Endothelial cell of umbilical vein (primary cell): ENCODE results near the gene PLD1. TPM values are rescaled to one million over a fixed set of nuclear protein-coding genes. Genes with fewer than 3 reads are reported as not detected.

Experiments
- BruUV-seq: library from RNA; stranded (reverse); fragments of 400-500 nt; replicated peaks from 2 replicates; lab custom pipeline; 2021; lab: Mats Ljungman, UMichigan
- CTCF ChIA-PET: fragments of 300-600, 350-600 bp; sonication (Branson Sonifier 250); formaldehyde crosslinking; loops from one replicate; lab custom pipeline; 2021; ENCODE audit warnings: antibody characterized with exemption, inconsistent platforms; lab: Charles Lee
- POLR2A ChIA-PET: fragments of 300-600, 350-600 bp; sonication (Branson Sonifier 250); formaldehyde crosslinking; loops from one replicate; lab custom pipeline; 2021; ENCODE audit warnings: antibody characterized with exemption, inconsistent platforms; lab: Charles Lee
- DNase-seq: peaks from one replicate; pipeline ENCODE4 v3.0.0-alpha.2; 2011; ENCODE audit warnings: low read depth, low spot score
- FAIRE-seq: peaks from 2 replicates; lab custom pipeline; 2011; peaks lifted over from hg19 to GRCh38; lab: Jason Lieb, UNC
- H2AFZ ChIP-seq: 2 replicates; pipeline ENCODE4 v1.6.0; 2012; ENCODE audit warnings: low read depth, low read length, control low read depth, inconsistent platforms
- H3K27ac ChIP-seq: 2 replicates; pipeline ENCODE4 v1.5.1; 2011; ENCODE audit warnings: low read depth, mild to moderate bottlenecking, control low read depth, low read length, moderate library complexity; ENCODE audit not compliant: insufficient read depth
- H3K27me3 ChIP-seq, 2 experiments: 2 replicates each; pipeline versions ENCODE4 v1.6.0 to v1.6.1; 2011; ENCODE audit warnings: low read length in 2 of 2, mixed read lengths in 1 of 2; ENCODE audit not compliant: control insufficient read depth in 2 of 2, insufficient read depth in 2 of 2
- H3K36me3 ChIP-seq, 2 experiments: 2 replicates in 1 of 2; 3 replicates in 1 of 2; pipeline ENCODE4 v1.5.1; 2011; ENCODE audit warnings: low read length in 2 of 2, mild to moderate bottlenecking in 1 of 2, moderate library complexity in 1 of 2; ENCODE audit not compliant: control insufficient read depth in 2 of 2, insufficient read depth in 2 of 2; ENCODE audit errors: extremely low read depth in 1 of 2
- H3K4me1 ChIP-seq: 3 replicates; pipeline ENCODE4 v1.5.1; 2011; ENCODE audit warnings: mild to moderate bottlenecking, low read length; ENCODE audit not compliant: control insufficient read depth, insufficient read depth; ENCODE audit errors: extremely low read depth
- H3K4me2 ChIP-seq: 2 replicates; pipeline ENCODE4 v1.6.1; 2011; ENCODE audit warnings: low read length, control low read depth, mixed read lengths; ENCODE audit not compliant: insufficient read depth
- H3K4me3 ChIP-seq, 3 experiments: fragments of 200-600 bp in 1 of 3; sonication (generic), shearing (Covaris generic) in 1 of 3; replicated peaks in 1 of 3; 2 replicates each; pipeline ENCODE4 v1.5.1; 2011 to 2016; ENCODE audit warnings: control low read depth in 3 of 3, low read length in 3 of 3, mild to moderate bottlenecking in 2 of 3, inconsistent platforms in 1 of 3, low read depth in 1 of 3, moderate library complexity in 1 of 3; ENCODE audit not compliant: insufficient read depth in 1 of 3
- H3K79me2 ChIP-seq: 2 replicates; pipeline ENCODE4 v1.6.0; 2012; ENCODE audit warnings: low read length, inconsistent platforms; ENCODE audit not compliant: control insufficient read depth, insufficient read depth
- H3K9ac ChIP-seq: replicated peaks from 2 replicates; pipeline ENCODE3; 2011; ENCODE audit warnings: low read length, control low read depth; ENCODE audit not compliant: insufficient read depth; ENCODE audit errors: extremely low read depth
- H3K9me1 ChIP-seq: replicated peaks from 3 replicates; pipeline ENCODE4 v1.6.0; 2011; ENCODE audit warnings: mild to moderate bottlenecking, low read length; ENCODE audit not compliant: control insufficient read depth, insufficient read depth; ENCODE audit errors: extremely low read depth
- H3K9me3 ChIP-seq: replicated peaks from 2 replicates; pipeline ENCODE4 v1.5.1; 2012; ENCODE audit warnings: low read length, inconsistent platforms; ENCODE audit not compliant: control insufficient read depth, insufficient read depth
- H4K20me1 ChIP-seq: replicated peaks from 2 replicates; pipeline ENCODE3; 2011; ENCODE audit warnings: mild to moderate bottlenecking, low read length; ENCODE audit not compliant: control insufficient read depth, insufficient read depth; ENCODE audit errors: extremely low read depth
- EZH2 ChIP-seq: IDR thresholded peaks from 2 replicates; pipeline ENCODE4 v1.6.1; 2012; ENCODE audit warnings: borderline replicate concordance, low read depth, mild to moderate bottlenecking, moderate library complexity, low read length, inconsistent platforms; ENCODE audit not compliant: severe bottlenecking
- FOS ChIP-seq: IDR thresholded peaks from 2 replicates; pipeline ENCODE4 v1.6.1; 2011; ENCODE audit warnings: mild to moderate bottlenecking, low read length, moderate library complexity, borderline replicate concordance; ENCODE audit not compliant: insufficient read depth
- GATA2 ChIP-seq: IDR thresholded peaks from 2 replicates; pipeline ENCODE4 v1.7.0; 2011; ENCODE audit warnings: low read depth, mild to moderate bottlenecking, moderate library complexity, mixed read lengths, low read length; ENCODE audit not compliant: insufficient read length, insufficient read depth
- JUN ChIP-seq: IDR thresholded peaks from 2 replicates; pipeline ENCODE4 v1.6.1; 2011; ENCODE audit warnings: borderline replicate concordance, low read depth; ENCODE audit not compliant: insufficient read length, insufficient read depth
- MYC ChIP-seq: IDR thresholded peaks from one replicate; pipeline ENCODE4 v1.6.1; 2011; ENCODE audit warnings: mild to moderate bottlenecking, low read depth, low read length
- POLR2A ChIP-seq: IDR thresholded peaks from 2 replicates; pipeline ENCODE4 v1.6.1; 2012; ENCODE audit warnings: low read depth, mild to moderate bottlenecking, control low read depth, low read length
- POLR2AphosphoS5 ChIP-seq: IDR thresholded peaks from 2 replicates; pipeline ENCODE4 v1.6.1; 2012; ENCODE audit warnings: low read depth, mild to moderate bottlenecking, control low read depth, low read length, moderate library complexity; ENCODE audit not compliant: insufficient read depth
- dilution Hi-C: fragments of 300-500 bp; cut with MboI; formaldehyde crosslinking; loops from one replicate; pipeline ENCODE4 v1.15.0; 2019; ENCODE audit warnings: low sequenced_read_pairs; ENCODE audit not compliant: extremely low pct_ligation_motif_present
- intact Hi-C: fragments of 100-400 bp; cut with micrococcal nuclease; formaldehyde crosslinking; loops from one replicate; pipeline ENCODE4 v1.10.0; 2022
- polyA plus RNA-seq, 4 experiments: library from polyadenylated mRNA; depleted of rRNA in 3 of 4; stranded (reverse) in 3 of 4; unstranded in 1 of 4; fragments of >200 nt; gene quantifications; 2 replicates each; pipeline versions ENCODE4 v1.2.1 to v1.2.3, GENCODE V29; 2011 to 2012; ENCODE audit warnings: missing spikeins in 1 of 4
- total RNA-seq: library from RNA; stranded (reverse); gene quantifications from 2 replicates; pipeline ENCODE4 v1.2.3, GENCODE V29; 2021
- TF ChIP-seq, protein P1 (sequence below): IDR thresholded peaks from 2 replicates; pipeline ENCODE4 v1.6.1; 2011; ENCODE audit not compliant: insufficient read depth, insufficient read length
- TF ChIP-seq, protein P2 (sequence below), 2 donors: IDR thresholded peaks; 1 replicate in 1 of 2; 2 replicates in 1 of 2; pipeline ENCODE4 v1.5.1; 2011; ENCODE audit warnings: low read length in 2 of 2, mild to moderate bottlenecking in 2 of 2, moderate library complexity in 2 of 2, control low read depth in 1 of 2, inconsistent platforms in 1 of 2, low read depth in 1 of 2; ENCODE audit not compliant: insufficient read depth in 1 of 2; ENCODE audit errors: extremely low read depth in 1 of 2

The PLD1 gene
- total and polyA plus RNA-seq, 2 donors (not counting 3 experiments of a cell fraction or from before 2014, with no cell fraction given), result 42.0 to 108 TPM

- Histone ChIP-seq H3K4me2 (no peak overlapping the region), H3K4me3 (no peak overlapping the region), H3K9me1 (no peaks in the 10 kb centered on the region), H4K20me1 (no peaks in the 10 kb centered on the region), H3K9ac (no peak overlapping the region), H3K27ac (no peak overlapping the region), H3K9me3 (no peaks in the 10 kb centered on the region), H3K79me2 (no peaks in the 10 kb centered on the region), H3K27me3 (no peaks in the 10 kb centered on the region), H3K4me1 (peaks cover 3% of the 10 kb centered on the region), H2AFZ (no peak overlapping the region), H3K36me3 (peaks cover 3 to 6% of the 10 kb centered on the region in 2 experiments)
- DNase-seq (no peak), FAIRE-seq (no peak)
- intact Hi-C loops (loop anchor here (10.0 kb wide), 1 partner anchor 420 kb away; no protein-coding TSS in a partner anchor), dilution Hi-C loops (no loop called here)
- TF ChIP-seq, protein P1, sequence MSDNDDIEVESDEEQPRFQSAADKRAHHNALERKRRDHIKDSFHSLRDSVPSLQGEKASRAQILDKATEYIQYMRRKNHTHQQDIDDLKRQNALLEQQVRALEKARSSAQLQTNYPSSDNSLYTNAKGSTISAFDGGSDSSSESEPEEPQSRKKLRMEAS, result no peak
- no TSS peak for BruUV-seq
- ChIA-PET CTCF (interaction anchor here (1.8 to 4.5 kb wide), 3 partner anchors 128 to 190 kb away, joined by 9 to 40 read pairs (median 27); no protein-coding TSS in a partner anchor), POLR2A (no interaction called here)
These were observed 165.6 kb downstream of the PLD1 start for GRCh38 chr3:171644681-171645080.

DNA sequence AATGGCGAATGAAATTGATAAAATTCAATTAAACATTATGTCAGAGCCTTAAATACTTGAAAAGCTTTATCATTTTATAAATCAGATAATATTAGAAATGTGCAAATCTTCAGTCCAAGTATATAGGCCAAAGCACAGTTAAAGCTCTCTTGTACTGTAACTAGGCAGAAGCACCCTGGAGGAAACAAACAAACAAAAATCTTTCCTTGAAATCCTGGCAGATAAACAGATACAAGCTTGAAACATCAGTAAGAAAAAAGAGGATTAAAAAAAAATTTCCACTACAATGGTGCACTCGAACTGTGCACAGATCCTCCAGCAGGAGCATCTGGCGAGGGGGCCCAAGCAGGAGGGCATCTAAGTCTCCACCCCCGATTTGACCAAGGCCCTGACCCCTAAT, 166.6 kb downstream of the PLD1 start:
- Histone ChIP-seq H2AFZ (no peak overlapping the region), H3K9ac (no peak overlapping the region), H3K4me1 (peaks cover 3% of the 10 kb centered on the region), H3K4me2 (no peak overlapping the region), H3K79me2 (no peaks in the 10 kb centered on the region), H3K36me3 (peaks cover 4 to 6% of the 10 kb centered on the region in 2 experiments), H3K27ac (no peak overlapping the region), H4K20me1 (no peaks in the 10 kb centered on the region), H3K4me3 (no peak overlapping the region), H3K9me3 (no peaks in the 10 kb centered on the region), H3K9me1 (no peaks in the 10 kb centered on the region), H3K27me3 (no peaks in the 10 kb centered on the region)
- DNase-seq (no peak), FAIRE-seq (no peak)
- CTCF ChIA-PET, result interaction anchor here (0.8 to 4.5 kb wide), 4 partner anchors 10 to 191 kb away, joined by 3 to 40 read pairs (median 18); no protein-coding TSS in a partner anchor
- no peak for TF ChIP-seq GATA2
- no peak for TF ChIP-seq JUN
- TF ChIP-seq, protein P2, sequence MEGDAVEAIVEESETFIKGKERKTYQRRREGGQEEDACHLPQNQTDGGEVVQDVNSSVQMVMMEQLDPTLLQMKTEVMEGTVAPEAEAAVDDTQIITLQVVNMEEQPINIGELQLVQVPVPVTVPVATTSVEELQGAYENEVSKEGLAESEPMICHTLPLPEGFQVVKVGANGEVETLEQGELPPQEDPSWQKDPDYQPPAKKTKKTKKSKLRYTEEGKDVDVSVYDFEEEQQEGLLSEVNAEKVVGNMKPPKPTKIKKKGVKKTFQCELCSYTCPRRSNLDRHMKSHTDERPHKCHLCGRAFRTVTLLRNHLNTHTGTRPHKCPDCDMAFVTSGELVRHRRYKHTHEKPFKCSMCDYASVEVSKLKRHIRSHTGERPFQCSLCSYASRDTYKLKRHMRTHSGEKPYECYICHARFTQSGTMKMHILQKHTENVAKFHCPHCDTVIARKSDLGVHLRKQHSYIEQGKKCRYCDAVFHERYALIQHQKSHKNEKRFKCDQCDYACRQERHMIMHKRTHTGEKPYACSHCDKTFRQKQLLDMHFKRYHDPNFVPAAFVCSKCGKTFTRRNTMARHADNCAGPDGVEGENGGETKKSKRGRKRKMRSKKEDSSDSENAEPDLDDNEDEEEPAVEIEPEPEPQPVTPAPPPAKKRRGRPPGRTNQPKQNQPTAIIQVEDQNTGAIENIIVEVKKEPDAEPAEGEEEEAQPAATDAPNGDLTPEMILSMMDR (IDR thresholded peaks at IDR 0.05; ENCODE audit: extremely low read depth in 1 of 2, insufficient read depth in 1 of 2, low read depth in 1 of 2, low read length in 2 of 2), result no peak
- TF ChIP-seq EZH2, result no peak
- no peak for TF ChIP-seq POLR2AphosphoS5
- no peak for TF ChIP-seq FOS
- TF ChIP-seq MYC, result no peak
- TF ChIP-seq, protein P1, result no peak
- TF ChIP-seq POLR2A, result no peak
- no TSS peak for BruUV-seq
- dilution Hi-C loops (no loop called here), intact Hi-C loops (loop anchor here (10.0 kb wide), 1 partner anchor 421 kb away; no protein-coding TSS in a partner anchor)
- POLR2A ChIA-PET, result no interaction called here
